ENCODE results near the gene ADNP. TPM values are rescaled to one million over a fixed set of nuclear protein-coding genes. Genes with fewer than 3 reads are reported as not detected.

The ADNP gene
- total and polyA plus RNA-seq, 10 of the 15 experiments (the other 5 are each of a cell fraction or from before 2014, with no cell fraction given): 23.0 to 74.4 (median 34.9) TPM

DNA sequence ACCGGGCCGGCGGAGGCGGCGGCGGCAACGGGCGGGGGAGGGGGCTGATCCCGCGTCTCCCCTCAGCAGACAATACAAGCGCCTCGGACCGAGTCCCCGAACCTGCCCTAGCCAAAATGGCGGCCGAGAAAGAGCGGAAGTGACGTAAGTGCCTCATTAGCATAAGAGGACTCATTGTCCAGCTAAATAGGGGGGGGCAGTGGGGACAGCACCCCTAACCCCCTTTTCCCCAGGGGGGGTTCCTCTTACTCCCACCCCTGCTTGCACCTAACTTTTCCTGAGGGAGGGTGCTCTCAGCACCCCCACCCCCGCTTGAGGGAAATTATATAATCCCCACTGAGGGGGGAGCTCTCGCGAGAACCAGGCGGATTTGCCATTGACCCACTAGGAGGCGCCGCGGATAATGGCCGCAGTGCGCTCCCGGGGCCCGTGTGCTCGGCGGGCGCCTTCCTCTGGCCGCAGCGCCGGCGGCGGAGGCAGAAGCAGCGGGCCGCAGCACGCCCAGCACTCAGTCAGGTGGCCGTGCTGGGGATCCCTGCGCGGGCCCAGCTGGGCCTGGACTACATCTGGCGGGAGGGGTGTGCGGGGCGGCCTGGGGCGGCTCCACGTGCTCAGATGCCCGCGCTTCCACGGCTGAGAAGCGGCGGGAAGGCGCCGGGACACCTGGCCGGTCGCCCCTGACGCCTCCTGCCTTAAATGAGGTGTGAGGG lies at the start of gene ADNP (continued):
- TF ChIP-seq CHD1 (IDR thresholded peaks at IDR 0.05; ENCODE audit: low read depth, low read length) (peak; percentile 83; the same call in 1 of the 2 replicates), DPF2 (IDR thresholded peaks at IDR 0.05) (peak; percentile 91), STAT1 (conservative IDR thresholded peaks at IDR 0.05) (peak; percentile 93), NFIC (IDR thresholded peaks at IDR 0.05; ENCODE audit: low read depth, low read length) (peak; percentile 69; the same call in 1 of the 2 replicates), BCL11A (IDR thresholded peaks at IDR 0.05; ENCODE audit: low read depth, low read length) (peak; percentile 22; the same call in 1 of the 2 replicates), MTA2 (IDR thresholded peaks at IDR 0.05; ENCODE audit: low read depth) (peak; percentile 64; the same call in 1 of the 2 replicates), FOXK2 (IDR thresholded peaks at IDR 0.05) (peak; percentile 54; the same call in 1 of the 2 replicates), POLR2AphosphoS5 (IDR thresholded peaks at IDR 0.05; ENCODE audit: low read length) (peak; percentile 90), ASH2L (IDR thresholded peaks at IDR 0.05; ENCODE audit: borderline replicate concordance, low read depth) (no peak)
- TF ChIP-seq, protein P1, sequence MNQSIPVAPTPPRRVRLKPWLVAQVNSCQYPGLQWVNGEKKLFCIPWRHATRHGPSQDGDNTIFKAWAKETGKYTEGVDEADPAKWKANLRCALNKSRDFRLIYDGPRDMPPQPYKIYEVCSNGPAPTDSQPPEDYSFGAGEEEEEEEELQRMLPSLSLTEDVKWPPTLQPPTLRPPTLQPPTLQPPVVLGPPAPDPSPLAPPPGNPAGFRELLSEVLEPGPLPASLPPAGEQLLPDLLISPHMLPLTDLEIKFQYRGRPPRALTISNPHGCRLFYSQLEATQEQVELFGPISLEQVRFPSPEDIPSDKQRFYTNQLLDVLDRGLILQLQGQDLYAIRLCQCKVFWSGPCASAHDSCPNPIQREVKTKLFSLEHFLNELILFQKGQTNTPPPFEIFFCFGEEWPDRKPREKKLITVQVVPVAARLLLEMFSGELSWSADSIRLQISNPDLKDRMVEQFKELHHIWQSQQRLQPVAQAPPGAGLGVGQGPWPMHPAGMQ (IDR thresholded peaks at IDR 0.05; ENCODE audit: borderline replicate concordance): peak; percentile 69; the same call in 1 of the 2 replicates

- Histone ChIP-seq H3K4me1 (ENCODE audit: control insufficient read depth, insufficient read depth, low read length) (no peaks in the 10 kb centered on the region), H3K4me3 (no peak overlapping the region), H3K36me3 (ENCODE audit: control insufficient read depth in 2 of 2, insufficient read depth in 2 of 2, low read length in 1 of 2) (no peaks in the 10 kb centered on the region), H3K27me3 (replicated peaks in 1 of 2; ENCODE audit: control insufficient read depth in 2 of 2, insufficient read depth in 2 of 2, low read length in 1 of 2) (no peaks in the 10 kb centered on the region; a peak in 2 of 4 replicates), H4K20me1 (ENCODE audit: control insufficient read depth, insufficient read depth) (no peaks in the 10 kb centered on the region; the same call in 1 of the 2 replicates), H3K79me2 (ENCODE audit: control insufficient read depth, insufficient read depth, low read length) (no peaks in the 10 kb centered on the region), H3K9me3 (replicated peaks; ENCODE audit: control insufficient read depth, insufficient read depth, low read length) (no peaks in the 10 kb centered on the region), H3K4me2 (ENCODE audit: control insufficient read depth, insufficient read depth) (no peak overlapping the region), H3K9ac (ENCODE audit: control insufficient read depth, insufficient read depth, low read length) (no peak overlapping the region), H3K27ac (ENCODE audit: control insufficient read depth, insufficient read depth) (no peak overlapping the region), H2AFZ (ENCODE audit: control insufficient read depth, low read depth, low read length) (no peak overlapping the region)
- ATAC-seq (no peak), FAIRE-seq (no peak), DNase-seq (ENCODE audit: low read depth, low spot score) (no peak)
- ChIA-PET RAD21 (ENCODE audit: unreplicated experiment) (no interaction called here), POLR2A (interaction anchor here (0.5 kb wide), 1 partner anchor 13 kb away, joined by 3 read pairs; no protein-coding TSS in a partner anchor), CTCF (interaction anchor here (0.6 to 14.7 kb wide), 5 partner anchors 22 to 636 kb away, joined by 3 to 177 read pairs (median 14); partner anchors contain the start of genes BCAS4, DPM1 and MOCS3), SMC1A (ENCODE audit: uncharacterized antibody, unreplicated experiment) (no interaction called here)
- BruUV-seq (replicated peaks): no TSS peak
- in situ Hi-C loops (cut with MboI) (loop anchor here (10.0 kb wide), 1 partner anchor 645 kb away; no protein-coding TSS in a partner anchor), intact Hi-C loops (cut with micrococcal nuclease; ENCODE audit: unreplicated experiment) (loop anchor here (5.0 to 10.0 kb wide), 3 partner anchors 188 to 642 kb away; no protein-coding TSS in a partner anchor)
- 29% methylated on average over 8 of the region's 8 CpGs for WGBS (ENCODE audit: insufficient coverage, insufficient replicate concordance, low lambda C conversion rate, missing lambda C conversion rate)
- TF ChIP-seq CHD1 (IDR thresholded peaks at IDR 0.05; ENCODE audit: low read depth, low read length): no peak
- no peak for TF ChIP-seq HDAC2 (IDR thresholded peaks at IDR 0.05)
- no peak for TF ChIP-seq TAF1 (IDR thresholded peaks at IDR 0.05; ENCODE audit: borderline replicate concordance, low read depth, low read length)
- TF ChIP-seq, protein P2, sequence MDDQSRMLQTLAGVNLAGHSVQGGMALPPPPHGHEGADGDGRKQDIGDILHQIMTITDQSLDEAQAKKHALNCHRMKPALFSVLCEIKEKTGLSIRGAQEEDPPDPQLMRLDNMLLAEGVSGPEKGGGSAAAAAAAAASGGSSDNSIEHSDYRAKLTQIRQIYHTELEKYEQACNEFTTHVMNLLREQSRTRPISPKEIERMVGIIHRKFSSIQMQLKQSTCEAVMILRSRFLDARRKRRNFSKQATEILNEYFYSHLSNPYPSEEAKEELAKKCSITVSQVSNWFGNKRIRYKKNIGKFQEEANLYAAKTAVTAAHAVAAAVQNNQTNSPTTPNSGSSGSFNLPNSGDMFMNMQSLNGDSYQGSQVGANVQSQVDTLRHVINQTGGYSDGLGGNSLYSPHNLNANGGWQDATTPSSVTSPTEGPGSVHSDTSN (IDR thresholded peaks at IDR 0.05; ENCODE audit: insufficient replicate concordance, low read depth, low read length): no peak
- no peak for TF ChIP-seq TCF3 (IDR thresholded peaks at IDR 0.05; ENCODE audit: borderline replicate concordance, insufficient read depth, low read depth, low read length)
- TF ChIP-seq NFYB (IDR thresholded peaks at IDR 0.05; ENCODE audit: insufficient read depth, low read depth, low read length): no peak
- no peak for TF ChIP-seq NR2F1 (conservative IDR thresholded peaks at IDR 0.05)
Measured at GRCh38 chr20:50980071-50980681, 48.9 kb upstream of the ADNP start.

All from GM12878 (cell line).